Astrocyte of the cerebellum (primary cell): ENCODE data around the gene ZFYVE9.
A peak's percentile ranks its signal among the peaks of the same experiment; 100 is the strongest.

Experiments used
- DNase-seq: peaks from one replicate; pipeline ENCODE4 v3.0.0-alpha.2; 2011; ENCODE audit warnings: low read depth
- H3K4me3 ChIP-seq: 2 replicates; pipeline ENCODE4 v1.5.1; 2011; ENCODE audit warnings: mild to moderate bottlenecking, low read depth, low read length, moderate library complexity
- in situ Hi-C: cut with HindIII; loops from 2 replicates; pipeline ENCODE4 v1.10.0; 2017; ENCODE audit warnings: low sequenced_read_pairs
- TF ChIP-seq, protein P1 (sequence below): IDR thresholded peaks from 2 replicates; pipeline ENCODE4 v1.5.1; 2012; ENCODE audit warnings: low read length, low read depth, moderate library complexity, mild to moderate bottlenecking; ENCODE audit errors: missing control alignments

The ZFYVE9 gene

DNA sequence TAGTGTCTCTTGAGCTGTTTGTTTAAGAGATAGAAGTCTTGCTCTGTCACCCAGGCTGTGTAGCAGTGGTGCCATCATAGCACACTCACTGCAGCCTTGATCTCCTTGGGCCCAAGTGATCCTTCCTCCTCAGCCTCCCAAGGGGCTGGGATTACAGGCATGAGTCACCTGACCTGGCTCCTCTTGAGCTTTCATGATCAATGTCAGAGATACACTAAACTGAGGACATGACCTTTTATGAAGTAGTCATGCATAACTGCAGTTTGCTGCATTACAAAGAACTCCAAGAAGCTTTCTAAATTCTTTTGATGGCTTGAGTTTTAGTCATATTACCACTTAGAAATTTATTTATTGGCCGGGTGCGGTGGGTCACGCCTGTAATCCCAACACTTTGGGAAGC is 146.4 kb downstream of the ZFYVE9 start:
- no peak overlapping the region for H3K4me3 ChIP-seq
- TF ChIP-seq, protein P1, sequence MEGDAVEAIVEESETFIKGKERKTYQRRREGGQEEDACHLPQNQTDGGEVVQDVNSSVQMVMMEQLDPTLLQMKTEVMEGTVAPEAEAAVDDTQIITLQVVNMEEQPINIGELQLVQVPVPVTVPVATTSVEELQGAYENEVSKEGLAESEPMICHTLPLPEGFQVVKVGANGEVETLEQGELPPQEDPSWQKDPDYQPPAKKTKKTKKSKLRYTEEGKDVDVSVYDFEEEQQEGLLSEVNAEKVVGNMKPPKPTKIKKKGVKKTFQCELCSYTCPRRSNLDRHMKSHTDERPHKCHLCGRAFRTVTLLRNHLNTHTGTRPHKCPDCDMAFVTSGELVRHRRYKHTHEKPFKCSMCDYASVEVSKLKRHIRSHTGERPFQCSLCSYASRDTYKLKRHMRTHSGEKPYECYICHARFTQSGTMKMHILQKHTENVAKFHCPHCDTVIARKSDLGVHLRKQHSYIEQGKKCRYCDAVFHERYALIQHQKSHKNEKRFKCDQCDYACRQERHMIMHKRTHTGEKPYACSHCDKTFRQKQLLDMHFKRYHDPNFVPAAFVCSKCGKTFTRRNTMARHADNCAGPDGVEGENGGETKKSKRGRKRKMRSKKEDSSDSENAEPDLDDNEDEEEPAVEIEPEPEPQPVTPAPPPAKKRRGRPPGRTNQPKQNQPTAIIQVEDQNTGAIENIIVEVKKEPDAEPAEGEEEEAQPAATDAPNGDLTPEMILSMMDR: no peak
- in situ Hi-C loops: no loop called here
- no peak for DNase-seq

DNA sequence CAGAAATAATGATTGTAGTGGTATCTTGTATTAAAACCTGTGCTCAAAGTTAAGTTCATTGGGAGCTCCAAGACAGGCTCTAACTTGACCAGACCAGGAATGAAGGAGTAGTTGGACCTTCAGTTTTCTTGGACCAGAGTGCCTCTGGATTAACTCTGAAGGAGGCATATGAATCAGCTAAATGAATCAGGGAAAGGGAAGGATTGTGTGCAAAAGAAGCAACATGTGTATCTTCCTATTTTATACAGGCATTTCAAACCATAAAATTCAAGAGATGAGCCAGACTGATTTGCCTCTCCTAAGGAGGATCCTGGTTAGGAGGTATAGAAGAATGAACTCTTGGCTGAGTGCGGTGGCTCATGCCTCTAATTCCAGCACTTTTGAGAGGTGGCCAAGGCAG is 152.7 kb downstream of the ZFYVE9 start:
- DNase-seq: no peak
- in situ Hi-C loops: no loop called here
- no peak overlapping the region for H3K4me3 ChIP-seq
- TF ChIP-seq, protein P1: no peak

DNA sequence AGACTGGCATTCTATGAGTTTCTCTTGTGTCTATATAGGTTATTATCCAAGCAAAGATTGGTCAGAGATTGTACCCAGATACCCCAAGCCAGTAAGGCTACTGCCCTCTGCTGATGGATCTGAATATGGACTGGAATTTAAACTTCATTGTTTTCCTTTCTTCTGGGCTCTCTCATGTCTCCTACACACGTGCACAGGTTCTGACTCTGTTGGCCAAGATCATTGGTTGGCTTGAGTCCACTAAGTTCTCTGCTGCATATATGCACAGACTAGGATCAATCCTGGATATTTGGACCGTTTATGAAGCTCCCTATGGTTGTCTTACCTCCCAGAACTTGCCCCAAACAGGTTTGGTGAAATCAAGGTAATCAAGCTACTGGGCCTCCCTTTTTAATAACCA is 154.5 kb downstream of the ZFYVE9 start:
- peak; percentile 36 for DNase-seq
- H3K4me3 ChIP-seq: no peak overlapping the region
- in situ Hi-C loops: no loop called here
- TF ChIP-seq, protein P1: peak; percentile 80

DNA sequence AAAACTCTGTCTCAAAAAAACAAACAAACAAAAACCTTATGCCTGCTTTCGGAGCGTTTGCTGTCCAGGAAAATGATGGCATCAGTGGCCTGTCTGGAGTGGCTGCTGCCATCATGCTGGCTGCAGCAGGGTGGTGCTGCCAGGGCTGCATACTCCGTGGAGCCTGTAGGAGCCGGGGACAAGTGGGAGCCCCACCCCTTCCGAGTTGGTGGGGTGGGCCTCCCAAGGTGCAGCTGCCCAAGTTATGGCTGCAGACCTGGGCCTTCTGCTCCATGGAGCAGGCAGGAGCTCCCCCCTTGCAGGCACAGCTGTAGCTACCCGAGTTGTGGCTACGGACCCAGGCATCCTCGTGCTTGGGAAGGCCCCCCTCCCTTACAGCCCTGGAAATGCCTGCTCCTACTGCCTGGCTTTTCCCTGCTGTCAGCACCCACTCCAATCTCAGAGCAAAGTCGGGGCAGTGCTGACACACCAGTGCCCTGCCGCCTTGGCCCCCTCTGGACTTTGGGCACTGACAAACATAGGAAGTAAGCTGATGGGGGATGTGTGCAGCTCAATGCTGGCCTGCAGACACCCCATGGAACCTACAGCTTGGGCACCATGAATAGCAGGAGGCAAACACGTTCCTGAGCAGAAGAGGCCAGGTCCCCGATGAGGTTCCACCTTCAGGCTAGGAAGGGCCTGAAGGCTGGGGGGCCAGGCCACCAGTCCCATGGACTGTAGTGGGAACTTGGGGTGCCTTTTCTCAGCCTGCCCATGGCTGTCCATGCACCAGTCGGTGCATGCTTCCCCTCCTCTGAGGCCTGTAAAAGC is 163.7 kb downstream of the ZFYVE9 start:
- in situ Hi-C loops: no loop called here
- no peak overlapping the region for H3K4me3 ChIP-seq
- no peak for DNase-seq
- TF ChIP-seq, protein P1: no peak

DNA sequence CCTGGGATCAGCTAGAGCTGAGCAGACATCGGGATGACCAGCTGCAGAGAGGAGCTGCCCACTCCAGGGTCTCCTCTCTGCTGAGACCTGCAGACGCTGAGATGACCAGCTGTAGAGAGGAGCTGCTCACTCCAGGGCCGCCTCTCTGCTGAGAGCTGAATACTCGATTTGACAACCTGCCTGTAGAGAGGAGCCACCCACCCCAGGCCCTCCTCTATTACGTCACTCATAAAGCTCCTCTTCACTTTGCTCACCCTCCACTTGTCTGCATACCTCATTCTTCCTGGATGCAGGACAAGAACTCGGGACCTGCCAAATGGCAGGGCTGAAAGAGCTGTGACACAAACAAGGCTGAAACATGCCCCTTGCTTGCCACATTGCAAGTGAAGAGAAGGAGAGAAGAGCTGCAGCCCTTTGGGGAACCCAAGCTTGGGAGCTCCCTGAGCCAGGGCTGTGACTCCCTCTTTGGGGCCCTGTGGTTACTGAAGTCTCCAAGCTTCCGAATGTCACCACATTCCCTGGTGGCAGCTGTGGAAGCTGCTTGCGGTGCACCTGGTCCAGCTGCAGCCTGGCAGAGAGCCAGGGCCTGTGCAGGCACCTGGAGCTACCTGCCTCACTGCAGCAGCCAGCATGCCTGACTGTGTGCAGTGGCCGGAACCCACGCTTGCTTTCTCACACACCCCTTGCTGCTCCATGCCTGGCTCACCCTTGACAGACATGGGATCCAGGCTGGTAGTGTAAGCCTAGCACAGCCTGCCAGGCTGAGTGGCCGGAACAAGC is 164.5 kb downstream of the ZFYVE9 start:
- DNase-seq: no peak
- H3K4me3 ChIP-seq: no peak overlapping the region
- TF ChIP-seq, protein P1: no peak
- in situ Hi-C loops: no loop called here

DNA sequence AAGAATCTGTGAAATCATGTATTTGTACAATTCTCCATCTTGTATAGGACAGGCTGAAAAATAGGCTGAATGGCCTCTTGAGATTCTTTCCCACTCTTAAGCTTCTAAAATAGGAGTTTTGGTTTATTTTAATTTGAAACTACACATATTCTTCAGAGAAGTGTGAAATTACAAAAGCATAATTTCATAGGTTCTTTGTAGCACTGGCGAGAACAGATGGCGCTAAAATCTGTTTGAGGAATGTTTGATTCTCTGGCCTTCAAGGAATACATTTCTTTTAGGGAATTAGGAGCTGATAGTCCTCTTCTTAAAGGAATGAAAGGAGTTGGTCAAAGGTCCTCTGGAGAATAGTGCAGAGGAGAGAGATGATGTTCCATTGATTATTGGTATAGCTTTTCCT is 179.2 kb downstream of the ZFYVE9 start:
- TF ChIP-seq, protein P1: no peak
- in situ Hi-C loops: no loop called here
- no peak overlapping the region for H3K4me3 ChIP-seq
- DNase-seq: no peak
